ENCODE results near the gene ADD2.

The ADD2 gene

GRCh38 chr2:70772486-70773155 lies 4.6 kb upstream of the ADD2 start:
- no peak for DNase-seq (ENCODE audit: low read depth)

GRCh38 chr2:70771446-70771845 lies 3.4 kb upstream of the ADD2 start:
- DNase-seq (ENCODE audit: low read depth), result no peak
- no peak for TF ChIP-seq CTCF (conservative IDR thresholded peaks at IDR 0.05; ENCODE audit: low read depth, low read length)
- no peak overlapping the region for H3K4me3 ChIP-seq (ENCODE audit: low read depth, low read length)

More at GRCh38 chr2:70772486-70773155, 4.6 kb upstream of the ADD2 start:
- no peak for TF ChIP-seq CTCF (conservative IDR thresholded peaks at IDR 0.05; ENCODE audit: low read depth, low read length)
- no peak overlapping the region for H3K4me3 ChIP-seq (ENCODE audit: low read depth, low read length)

- no peak for DNase-seq (ENCODE audit: low read depth)
- no peak for TF ChIP-seq CTCF (conservative IDR thresholded peaks at IDR 0.05; ENCODE audit: low read depth, low read length)
- H3K4me3 ChIP-seq (ENCODE audit: low read depth, low read length), result no peak overlapping the region
Measured at GRCh38 chr2:70769450-70769849, 1.4 kb upstream of the ADD2 start.

GRCh38 chr2:70768590-70769085 lies 638 bp upstream of the ADD2 start:
- H3K4me3 ChIP-seq (ENCODE audit: low read depth, low read length), result no peak overlapping the region
- TF ChIP-seq CTCF (conservative IDR thresholded peaks at IDR 0.05; ENCODE audit: low read depth, low read length), result no peak
- DNase-seq (ENCODE audit: low read depth), result no peak

- no peak overlapping the region for H3K4me3 ChIP-seq (ENCODE audit: low read depth, low read length)
- no peak for DNase-seq (ENCODE audit: low read depth)
- TF ChIP-seq CTCF (conservative IDR thresholded peaks at IDR 0.05; ENCODE audit: low read depth, low read length), result no peak
Measured at GRCh38 chr2:70767079-70767698, 811 bp downstream of the ADD2 start.

- no peak for TF ChIP-seq CTCF (conservative IDR thresholded peaks at IDR 0.05; ENCODE audit: low read depth, low read length)
- H3K4me3 ChIP-seq (ENCODE audit: low read depth, low read length), result no peak overlapping the region
- DNase-seq (ENCODE audit: low read depth), result no peak
Measured at GRCh38 chr2:70766357-70767078, 1.5 kb downstream of the ADD2 start.

All from choroid plexus epithelial cell (primary cell).